ENCODE data around the gene RFX1.

DNA sequence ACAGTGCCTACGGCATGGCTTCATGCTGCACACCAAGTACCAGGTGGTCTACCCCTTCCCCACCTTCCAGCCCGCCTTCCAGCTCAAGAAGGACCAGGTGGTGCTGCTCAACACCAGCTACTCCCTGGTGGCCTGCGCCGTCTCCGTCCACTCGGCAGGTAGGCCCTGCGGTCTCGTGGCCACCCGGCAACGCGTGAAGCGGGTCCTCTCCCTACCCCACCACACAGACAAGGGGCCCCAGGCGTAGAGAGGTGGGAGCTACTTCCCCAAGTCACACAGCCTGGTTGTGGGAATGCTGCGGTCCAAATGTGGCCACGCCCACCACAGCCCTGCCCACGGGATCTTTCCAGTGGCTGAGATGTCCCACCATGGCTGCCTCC is 49.8 kb downstream of the RFX1 start:
- TF ChIP-seq, protein P1, sequence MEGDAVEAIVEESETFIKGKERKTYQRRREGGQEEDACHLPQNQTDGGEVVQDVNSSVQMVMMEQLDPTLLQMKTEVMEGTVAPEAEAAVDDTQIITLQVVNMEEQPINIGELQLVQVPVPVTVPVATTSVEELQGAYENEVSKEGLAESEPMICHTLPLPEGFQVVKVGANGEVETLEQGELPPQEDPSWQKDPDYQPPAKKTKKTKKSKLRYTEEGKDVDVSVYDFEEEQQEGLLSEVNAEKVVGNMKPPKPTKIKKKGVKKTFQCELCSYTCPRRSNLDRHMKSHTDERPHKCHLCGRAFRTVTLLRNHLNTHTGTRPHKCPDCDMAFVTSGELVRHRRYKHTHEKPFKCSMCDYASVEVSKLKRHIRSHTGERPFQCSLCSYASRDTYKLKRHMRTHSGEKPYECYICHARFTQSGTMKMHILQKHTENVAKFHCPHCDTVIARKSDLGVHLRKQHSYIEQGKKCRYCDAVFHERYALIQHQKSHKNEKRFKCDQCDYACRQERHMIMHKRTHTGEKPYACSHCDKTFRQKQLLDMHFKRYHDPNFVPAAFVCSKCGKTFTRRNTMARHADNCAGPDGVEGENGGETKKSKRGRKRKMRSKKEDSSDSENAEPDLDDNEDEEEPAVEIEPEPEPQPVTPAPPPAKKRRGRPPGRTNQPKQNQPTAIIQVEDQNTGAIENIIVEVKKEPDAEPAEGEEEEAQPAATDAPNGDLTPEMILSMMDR (IDR thresholded peaks at IDR 0.05; ENCODE audit: low read depth, low read length), result no peak
- TF ChIP-seq EZH2phosphoT487 (IDR thresholded peaks at IDR 0.05; ENCODE audit: low read depth), result no peak

Data from OCI-LY3 (cell line).